SK-N-SH treated with all-trans-retinoic acid at 6 μM for 48 hours (cell line): ENCODE results near the gene CUBN.

Experiments
- ARNTL ChIP-seq: fragments of 450-650 bp; formaldehyde crosslinking; IDR thresholded peaks from 2 replicates; pipeline ENCODE4 v1.5.0; 2020; ENCODE audit warnings: low read depth, mild to moderate bottlenecking, moderate library complexity, borderline replicate concordance
- BACH2 ChIP-seq: fragments of 250-450 bp; sonication (Bioruptor Pico); IDR thresholded peaks from 2 replicates; pipeline ENCODE4 v1.9.0; 2021; ENCODE audit warnings: mild to moderate bottlenecking, borderline replicate concordance
- CSDC2 ChIP-seq: fragments of 250-450 bp; sonication (Bioruptor Pico); IDR thresholded peaks from 2 replicates; pipeline ENCODE4 v1.5.0; 2020; ENCODE audit warnings: mild to moderate bottlenecking, moderate library complexity
- ESRRG ChIP-seq: fragments of 250-450 bp; sonication (Bioruptor Pico); IDR thresholded peaks from 2 replicates; pipeline ENCODE4 v1.6.1; 2021; ENCODE audit warnings: mild to moderate bottlenecking
- GLIS3 ChIP-seq: fragments of 250-450 bp; sonication (Bioruptor Pico); IDR thresholded peaks from 2 replicates; pipeline ENCODE4 v1.5.0; 2020; ENCODE audit warnings: mild to moderate bottlenecking, moderate library complexity
- PPARA ChIP-seq: fragments of 250-450 bp; sonication (Bioruptor Pico); IDR thresholded peaks from 2 replicates; pipeline ENCODE4 v1.5.0; 2020; ENCODE audit warnings: mild to moderate bottlenecking, borderline replicate concordance
- SNAI2 ChIP-seq: fragments of 250-450 bp; sonication (Bioruptor Pico); IDR thresholded peaks from 2 replicates; pipeline ENCODE4 v1.5.0; 2020; ENCODE audit warnings: mild to moderate bottlenecking, moderate library complexity
- TCF4 ChIP-seq: fragments of 250-450 bp; sonication (Bioruptor Pico); IDR thresholded peaks from 2 replicates; pipeline ENCODE4 v1.8.0; 2021; ENCODE audit warnings: mild to moderate bottlenecking, moderate library complexity, borderline replicate concordance
- TOX ChIP-seq: fragments of 250-450 bp; sonication (Bioruptor Pico); IDR thresholded peaks from 2 replicates; pipeline ENCODE4 v1.8.0; 2021; ENCODE audit warnings: mild to moderate bottlenecking, moderate library complexity, borderline replicate concordance
- ZFP30 ChIP-seq: fragments of 450-650 bp; formaldehyde crosslinking; IDR thresholded peaks from 2 replicates; pipeline ENCODE4 v1.5.0; 2022; ENCODE audit warnings: mild to moderate bottlenecking, moderate library complexity
- ZNF565 ChIP-seq: fragments of 450-650 bp; formaldehyde crosslinking; conservative IDR thresholded peaks from 2 replicates; pipeline ENCODE4 v1.5.0; 2020; ENCODE audit warnings: low read depth, mild to moderate bottlenecking, moderate library complexity
- TF ChIP-seq, protein P1 (sequence below): fragments of 250-450 bp; sonication (Bioruptor Pico); IDR thresholded peaks from 2 replicates; pipeline ENCODE4 v1.5.1; 2020; ENCODE audit warnings: low read depth, mild to moderate bottlenecking, moderate library complexity
- TF ChIP-seq, protein P2 (sequence below): fragments of 250-450 bp; sonication (Bioruptor Pico); IDR thresholded peaks from 2 replicates; pipeline ENCODE4 v1.5.1; 2021; ENCODE audit warnings: mild to moderate bottlenecking, moderate library complexity

DNA sequence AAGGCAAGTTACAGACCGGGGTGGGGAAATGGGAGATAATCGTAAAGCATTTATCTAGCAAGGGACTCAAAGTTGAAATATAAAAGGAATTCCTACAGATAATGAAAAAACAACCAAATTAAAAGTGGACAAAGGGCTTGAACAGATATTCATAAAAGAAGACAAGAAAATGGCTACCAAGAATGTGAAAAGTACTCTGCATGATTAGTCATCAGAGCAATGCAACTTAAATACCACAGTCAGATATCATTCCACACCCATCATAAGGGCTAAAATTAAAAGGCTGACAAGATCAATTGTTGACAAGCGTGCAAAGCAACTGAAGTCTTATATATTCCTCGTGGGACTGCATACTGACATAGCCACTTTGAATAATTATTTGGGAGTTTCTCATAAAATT is 187.7 kb downstream of the CUBN start:
- TF ChIP-seq TOX (CRISPR knock-in tag) (no peak), CSDC2 (CRISPR knock-in tag) (no peak), TCF4 (no peak), ARNTL (CRISPR knock-in tag) (no peak), PPARA (CRISPR knock-in tag) (no peak), ESRRG (no peak), ZNF565 (no peak), SNAI2 (CRISPR knock-in tag) (no peak), BACH2 (CRISPR knock-in tag) (no peak), GLIS3 (CRISPR knock-in tag) (no peak), ZFP30 (CRISPR knock-in tag) (no peak)
- TF ChIP-seq, protein P1, sequence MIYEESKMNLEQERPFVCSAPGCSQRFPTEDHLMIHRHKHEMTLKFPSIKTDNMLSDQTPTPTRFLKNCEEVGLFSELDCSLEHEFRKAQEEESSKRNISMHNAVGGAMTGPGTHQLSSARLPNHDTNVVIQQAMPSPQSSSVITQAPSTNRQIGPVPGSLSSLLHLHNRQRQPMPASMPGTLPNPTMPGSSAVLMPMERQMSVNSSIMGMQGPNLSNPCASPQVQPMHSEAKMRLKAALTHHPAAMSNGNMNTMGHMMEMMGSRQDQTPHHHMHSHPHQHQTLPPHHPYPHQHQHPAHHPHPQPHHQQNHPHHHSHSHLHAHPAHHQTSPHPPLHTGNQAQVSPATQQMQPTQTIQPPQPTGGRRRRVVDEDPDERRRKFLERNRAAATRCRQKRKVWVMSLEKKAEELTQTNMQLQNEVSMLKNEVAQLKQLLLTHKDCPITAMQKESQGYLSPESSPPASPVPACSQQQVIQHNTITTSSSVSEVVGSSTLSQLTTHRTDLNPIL, result no peak
- TF ChIP-seq, protein P2, sequence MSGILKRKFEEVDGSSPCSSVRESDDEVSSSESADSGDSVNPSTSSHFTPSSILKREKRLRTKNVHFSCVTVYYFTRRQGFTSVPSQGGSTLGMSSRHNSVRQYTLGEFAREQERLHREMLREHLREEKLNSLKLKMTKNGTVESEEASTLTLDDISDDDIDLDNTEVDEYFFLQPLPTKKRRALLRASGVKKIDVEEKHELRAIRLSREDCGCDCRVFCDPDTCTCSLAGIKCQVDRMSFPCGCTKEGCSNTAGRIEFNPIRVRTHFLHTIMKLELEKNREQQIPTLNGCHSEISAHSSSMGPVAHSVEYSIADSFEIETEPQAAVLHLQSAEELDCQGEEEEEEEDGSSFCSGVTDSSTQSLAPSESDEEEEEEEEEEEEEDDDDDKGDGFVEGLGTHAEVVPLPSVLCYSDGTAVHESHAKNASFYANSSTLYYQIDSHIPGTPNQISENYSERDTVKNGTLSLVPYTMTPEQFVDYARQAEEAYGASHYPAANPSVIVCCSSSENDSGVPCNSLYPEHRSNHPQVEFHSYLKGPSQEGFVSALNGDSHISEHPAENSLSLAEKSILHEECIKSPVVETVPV, result no peak
